Caco-2 (cell line): ENCODE measurements around the gene COL5A1. TPM values are rescaled to one million over a fixed set of nuclear protein-coding genes. Genes with fewer than 3 reads are reported as not detected.

ENCODE experiments used
- BruUV-seq: library from RNA; stranded (reverse); fragments of 400-500 nt; replicated peaks from 2 replicates; lab custom pipeline; 2021; lab: Mats Ljungman, UMichigan
- CTCF ChIA-PET: fragments of 300-600 bp; sonication (Branson Sonifier 250); formaldehyde crosslinking; loops from one replicate; lab custom pipeline; 2022; ENCODE audit warnings: antibody characterized with exemption; lab: Charles Lee
- POLR2A ChIA-PET: fragments of 300-600 bp; sonication (Branson Sonifier 250); formaldehyde crosslinking; loops from one replicate; lab custom pipeline; 2022; ENCODE audit warnings: antibody characterized with exemption; lab: Charles Lee
- DNase-seq, 2 experiments: peaks; one replicate each; pipeline versions ENCODE4 v3.0.0 to v3.0.0-alpha.2; 2020 to 2022
- H3K27me3 ChIP-seq: replicated peaks from 2 replicates; pipeline ENCODE4 v1.6.0; 2011; ENCODE audit warnings: low read length; ENCODE audit not compliant: control insufficient read depth, insufficient read depth
- H3K36me3 ChIP-seq: 2 replicates; pipeline ENCODE4 v1.5.1; 2011; ENCODE audit warnings: low read length; ENCODE audit not compliant: control insufficient read depth, insufficient read depth
- H3K4me1 ChIP-seq: fragments of 250-450 bp; sonication (Bioruptor Pico); 2 replicates; pipeline ENCODE4 v1.5.1; 2020; ENCODE audit warnings: mild to moderate bottlenecking
- H3K4me3 ChIP-seq: 2 replicates; pipeline ENCODE4 v1.5.1; 2011; ENCODE audit warnings: low read depth, mild to moderate bottlenecking, control low read depth, low read length
- H3K9me3 ChIP-seq: fragments of 250-450 bp; sonication (Bioruptor Pico); 2 replicates; pipeline ENCODE4 v1.5.1; 2020; ENCODE audit warnings: mild to moderate bottlenecking, moderate library complexity
- H3K27ac Mint-ChIP-seq: one replicate; pipeline ENCODE4 v1.8.0; 2022; ENCODE audit warnings: mixed read lengths; ENCODE audit not compliant: unreplicated experiment
- H3K27me3 Mint-ChIP-seq: one replicate; pipeline ENCODE4 v1.8.0; 2022; ENCODE audit warnings: mixed read lengths; ENCODE audit not compliant: insufficient read depth, unreplicated experiment
- H3K36me3 Mint-ChIP-seq: one replicate; pipeline ENCODE4 v1.8.0; 2022; ENCODE audit warnings: mild to moderate bottlenecking, mixed read lengths; ENCODE audit not compliant: insufficient read depth, unreplicated experiment
- H3K4me1 Mint-ChIP-seq: one replicate; pipeline ENCODE4 v1.8.0; 2022; ENCODE audit warnings: low read depth, mixed read lengths; ENCODE audit not compliant: unreplicated experiment
- H3K4me3 Mint-ChIP-seq: one replicate; pipeline ENCODE4 v1.8.0; 2022; ENCODE audit warnings: mild to moderate bottlenecking, moderate library complexity, mixed read lengths; ENCODE audit not compliant: unreplicated experiment
- H3K9me3 Mint-ChIP-seq: one replicate; pipeline ENCODE4 v1.8.0; 2022; ENCODE audit warnings: mixed read lengths; ENCODE audit not compliant: unreplicated experiment
- intact Hi-C: fragments of 100-400 bp; cut with micrococcal nuclease; formaldehyde crosslinking; loops from one replicate; pipeline ENCODE4 v1.10.0; 2022; ENCODE audit not compliant: unreplicated experiment
- total RNA-seq: library from RNA; stranded (reverse); gene quantifications from 2 replicates; pipeline ENCODE4 v1.2.3, GENCODE V29; 2022
- TF ChIP-seq, protein P1 (sequence below), 2 experiments: fragments of 200-600 bp in 1 of 2; IDR thresholded peaks; 1 replicate in 1 of 2; 2 replicates in 1 of 2; pipeline versions ENCODE4 v1.5.1 to v1.8.0; 2011 to 2022; ENCODE audit warnings: antibody characterized with exemption in 1 of 2, control low read depth in 1 of 2, inconsistent platforms in 1 of 2, low read depth in 1 of 2, low read length in 1 of 2, mild to moderate bottlenecking in 1 of 2, moderate library complexity in 1 of 2; ENCODE audit not compliant: insufficient read depth in 1 of 2, severe bottlenecking in 1 of 2, unreplicated experiment in 1 of 2

The COL5A1 gene
- total RNA-seq, 1 experiment from 2014 or later, result 4.8 TPM

GRCh38 chr9:134835448-134835847 is 193.8 kb downstream of the COL5A1 start:
- H3K36me3 Mint-ChIP-seq, result no peaks in the 10 kb centered on the region
- ChIA-PET CTCF (no interaction called here), POLR2A (no interaction called here)
- H3K27me3 Mint-ChIP-seq, result peaks cover 4% of the 10 kb centered on the region
- no TSS peak for BruUV-seq
- Histone ChIP-seq H3K4me1 (no peaks in the 10 kb centered on the region), H3K9me3 (no peaks in the 10 kb centered on the region), H3K27me3 (no peaks in the 10 kb centered on the region), H3K36me3 (no peaks in the 10 kb centered on the region), H3K4me3 (no peak overlapping the region)
- DNase-seq, result no peak
- H3K4me1 Mint-ChIP-seq, result no peaks in the 10 kb centered on the region
- intact Hi-C loops, result no loop called here
- H3K27ac Mint-ChIP-seq, result no peak overlapping the region
- H3K4me3 Mint-ChIP-seq, result no peak overlapping the region
- no peaks in the 10 kb centered on the region for H3K9me3 Mint-ChIP-seq
- TF ChIP-seq, protein P1, sequence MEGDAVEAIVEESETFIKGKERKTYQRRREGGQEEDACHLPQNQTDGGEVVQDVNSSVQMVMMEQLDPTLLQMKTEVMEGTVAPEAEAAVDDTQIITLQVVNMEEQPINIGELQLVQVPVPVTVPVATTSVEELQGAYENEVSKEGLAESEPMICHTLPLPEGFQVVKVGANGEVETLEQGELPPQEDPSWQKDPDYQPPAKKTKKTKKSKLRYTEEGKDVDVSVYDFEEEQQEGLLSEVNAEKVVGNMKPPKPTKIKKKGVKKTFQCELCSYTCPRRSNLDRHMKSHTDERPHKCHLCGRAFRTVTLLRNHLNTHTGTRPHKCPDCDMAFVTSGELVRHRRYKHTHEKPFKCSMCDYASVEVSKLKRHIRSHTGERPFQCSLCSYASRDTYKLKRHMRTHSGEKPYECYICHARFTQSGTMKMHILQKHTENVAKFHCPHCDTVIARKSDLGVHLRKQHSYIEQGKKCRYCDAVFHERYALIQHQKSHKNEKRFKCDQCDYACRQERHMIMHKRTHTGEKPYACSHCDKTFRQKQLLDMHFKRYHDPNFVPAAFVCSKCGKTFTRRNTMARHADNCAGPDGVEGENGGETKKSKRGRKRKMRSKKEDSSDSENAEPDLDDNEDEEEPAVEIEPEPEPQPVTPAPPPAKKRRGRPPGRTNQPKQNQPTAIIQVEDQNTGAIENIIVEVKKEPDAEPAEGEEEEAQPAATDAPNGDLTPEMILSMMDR (IDR thresholded peaks at IDR 0.05; ENCODE audit: insufficient read depth in 1 of 2, low read depth in 1 of 2, low read length in 1 of 2, severe bottlenecking in 1 of 2, unreplicated experiment in 1 of 2), result no peak

- Mint-ChIP-seq H3K27me3 (peaks cover 4% of the 10 kb centered on the region), H3K4me3 (no peak overlapping the region), H3K9me3 (no peaks in the 10 kb centered on the region), H3K4me1 (no peaks in the 10 kb centered on the region), H3K36me3 (no peaks in the 10 kb centered on the region), H3K27ac (no peak overlapping the region)
- H3K27me3 ChIP-seq, result no peaks in the 10 kb centered on the region
- CTCF ChIA-PET, result no interaction called here
- TF ChIP-seq, protein P1 (IDR thresholded peaks at IDR 0.05; ENCODE audit: insufficient read depth in 1 of 2, low read depth in 1 of 2, low read length in 1 of 2, severe bottlenecking in 1 of 2, unreplicated experiment in 1 of 2), result no peak
- DNase-seq, result no peak
- POLR2A ChIA-PET, result no interaction called here
- BruUV-seq, result no TSS peak
- H3K4me1 ChIP-seq, result no peaks in the 10 kb centered on the region
- H3K36me3 ChIP-seq, result no peaks in the 10 kb centered on the region
- intact Hi-C loops, result no loop called here
- H3K4me3 ChIP-seq, result no peak overlapping the region
- H3K9me3 ChIP-seq, result no peaks in the 10 kb centered on the region
Observed at GRCh38 chr9:134835987-134836386, 194.4 kb downstream of the COL5A1 start.

DNA sequence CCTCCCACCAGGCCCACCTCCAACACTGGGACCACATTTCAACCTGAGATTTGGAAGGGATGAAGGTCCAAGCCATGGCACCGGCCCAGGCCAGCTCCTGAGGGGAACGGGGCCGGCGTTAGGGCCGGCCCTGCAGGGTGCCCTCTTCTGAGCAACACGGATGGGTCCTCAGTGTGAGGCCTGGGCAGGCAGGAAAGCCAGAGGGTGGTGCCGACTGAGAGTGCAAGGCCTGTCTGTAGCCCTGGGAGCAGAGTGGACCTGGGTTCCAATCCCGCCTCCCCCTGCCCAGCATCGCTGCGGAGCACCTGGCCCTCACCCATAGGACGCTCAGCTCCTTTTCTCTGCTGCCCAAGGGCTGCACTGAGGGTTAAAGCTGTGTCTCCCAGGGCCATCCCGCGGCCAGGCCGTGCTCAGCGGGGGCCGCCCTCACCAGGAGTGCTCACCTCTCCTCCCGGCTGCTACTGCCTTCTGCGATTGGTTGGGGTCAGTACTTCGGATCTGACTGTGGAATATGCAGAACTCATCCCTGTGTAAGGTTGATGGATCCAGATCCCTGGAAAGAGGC is 194.9 kb downstream of the COL5A1 start:
- H3K9me3 ChIP-seq, result no peaks in the 10 kb centered on the region
- H3K36me3 ChIP-seq, result no peaks in the 10 kb centered on the region
- Mint-ChIP-seq H3K4me1 (no peaks in the 10 kb centered on the region), H3K4me3 (no peak overlapping the region), H3K9me3 (no peaks in the 10 kb centered on the region), H3K36me3 (no peaks in the 10 kb centered on the region), H3K27ac (no peak overlapping the region), H3K27me3 (peaks cover 4% of the 10 kb centered on the region)
- POLR2A ChIA-PET, result no interaction called here
- H3K4me1 ChIP-seq, result no peaks in the 10 kb centered on the region
- TF ChIP-seq, protein P1 (IDR thresholded peaks at IDR 0.05; ENCODE audit: insufficient read depth in 1 of 2, low read depth in 1 of 2, low read length in 1 of 2, severe bottlenecking in 1 of 2, unreplicated experiment in 1 of 2), result no peak
- H3K4me3 ChIP-seq, result no peak overlapping the region
- CTCF ChIA-PET, result no interaction called here
- DNase-seq, result no peak
- BruUV-seq, result no TSS peak
- intact Hi-C loops, result no loop called here
- no peaks in the 10 kb centered on the region for H3K27me3 ChIP-seq
